Glomerular endothelial cell (primary cell): ENCODE measurements around the gene RNF114. TPM values are rescaled to one million over a fixed set of nuclear protein-coding genes. Genes with fewer than 3 reads are reported as not detected.

Source experiments
- total RNA-seq: library from RNA; depleted of rRNA; stranded (reverse); fragments of >200 nt; gene quantifications from 2 replicates; pipeline ENCODE4 v1.2.3, GENCODE V29; 2015

The RNF114 gene
- total RNA-seq, 1 donor from 2014 or later, result 156 TPM

Other genes with a start within 250 kb of the RNF114 start
- 63.4 and 82.0 TPM in 2 replicates for gene B4GALT5, start 222.5 kb upstream of the RNF114 start, total RNA-seq
- 7.0 and 10.3 TPM in 2 replicates for gene SLC9A8, start 123.6 kb upstream of the RNF114 start, total RNA-seq
- gene SPATA2, start 20.9 kb upstream of the RNF114 start, total RNA-seq, result 4.4 and 5.4 TPM in 2 replicates
- 6.9 and 17.2 TPM in 2 replicates for gene SNAI1, start 46.6 kb downstream of the RNF114 start, total RNA-seq
- gene UBE2V1, start 176.8 kb downstream of the RNF114 start, total RNA-seq, result 98.7 and 139 TPM in 2 replicates
- 80.6 and 121 TPM in 2 replicates for gene PEDS1, start 217.3 kb downstream of the RNF114 start, total RNA-seq